T-helper 2 cell treated with Interferon-gamma antibody and Interleukin-4, amounts not matched to agents 5 μg/mL and 100 μg/mL, for 36 hours (primary cell): ENCODE data around the gene EIF4A2.
A peak's percentile ranks its signal among the peaks of the same experiment; 100 is the strongest.

Source experiments
- DNase-seq: peaks from one replicate; pipeline ENCODE4 v3.0.0; 2021; ENCODE audit warnings: low spot score
- H3K27ac Mint-ChIP-seq: one replicate; pipeline ENCODE4 v1.8.0; 2021; ENCODE audit warnings: mild to moderate bottlenecking, mixed read lengths
- H3K27me3 Mint-ChIP-seq: one replicate; pipeline ENCODE4 v1.8.0; 2021; ENCODE audit warnings: low read depth, mixed read lengths
- H3K36me3 Mint-ChIP-seq: one replicate; pipeline ENCODE4 v1.8.0; 2021; ENCODE audit warnings: low read depth, mixed read lengths
- H3K4me1 Mint-ChIP-seq: one replicate; pipeline ENCODE4 v1.8.0; 2021; ENCODE audit warnings: low read depth, mixed read lengths
- H3K4me3 Mint-ChIP-seq: one replicate; pipeline ENCODE4 v1.8.0; 2022; ENCODE audit warnings: mild to moderate bottlenecking, moderate library complexity, mixed read lengths
- H3K9me3 Mint-ChIP-seq: one replicate; pipeline ENCODE4 v1.8.0; 2021; ENCODE audit warnings: mixed read lengths

The EIF4A2 gene

DNA sequence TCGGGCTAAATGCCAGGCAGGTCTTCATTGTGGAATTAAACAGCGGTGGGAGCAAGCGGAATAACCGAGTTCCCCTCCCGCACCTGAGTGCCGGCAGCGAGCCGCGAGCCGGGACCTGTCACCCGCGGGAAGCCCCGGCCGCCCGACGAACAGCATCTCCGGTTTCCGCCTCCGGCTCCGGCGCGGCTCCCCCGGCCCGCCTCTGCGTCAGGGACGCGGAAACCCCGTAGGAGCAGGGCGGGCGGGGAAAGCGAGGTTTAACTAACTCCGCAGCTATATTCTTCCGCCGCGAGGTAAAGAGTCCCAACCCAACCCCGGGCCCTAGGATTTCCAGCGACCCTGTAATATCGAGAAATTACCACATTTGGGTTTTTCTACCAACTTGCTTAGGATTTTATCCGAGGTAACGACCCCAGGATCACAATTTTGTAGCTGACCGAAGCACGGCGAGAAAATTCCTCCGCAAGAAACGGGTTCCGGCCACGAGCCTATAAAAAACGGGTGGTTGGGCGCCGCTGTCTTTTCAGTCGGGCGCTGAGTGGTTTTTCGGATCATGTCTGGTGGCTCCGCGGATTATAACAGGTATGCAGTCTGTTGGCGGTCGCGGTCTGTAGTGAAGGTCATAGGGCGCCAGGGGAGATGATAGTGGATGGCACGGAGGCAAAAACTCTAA is at the start of gene EIF4A2:
Gene EIF4A2 (plus strand): TSS at position 520 of the 673 bp plus-strand sequence. CDS start 34 bp downstream, at position 554.
- peak within 1 kb of the TSS; percentile 99 for H3K27ac Mint-ChIP-seq
- H3K4me3 Mint-ChIP-seq: peak within 1 kb of the TSS; percentile 98
- H3K36me3 Mint-ChIP-seq: peaks cover 46% of the 10 kb centered on the region
- peak; percentile 91 for DNase-seq
- peaks cover 30% of the 10 kb centered on the region for H3K4me1 Mint-ChIP-seq
- no peaks in the 10 kb centered on the region for H3K27me3 Mint-ChIP-seq
- H3K9me3 Mint-ChIP-seq: no peaks in the 10 kb centered on the region

DNA sequence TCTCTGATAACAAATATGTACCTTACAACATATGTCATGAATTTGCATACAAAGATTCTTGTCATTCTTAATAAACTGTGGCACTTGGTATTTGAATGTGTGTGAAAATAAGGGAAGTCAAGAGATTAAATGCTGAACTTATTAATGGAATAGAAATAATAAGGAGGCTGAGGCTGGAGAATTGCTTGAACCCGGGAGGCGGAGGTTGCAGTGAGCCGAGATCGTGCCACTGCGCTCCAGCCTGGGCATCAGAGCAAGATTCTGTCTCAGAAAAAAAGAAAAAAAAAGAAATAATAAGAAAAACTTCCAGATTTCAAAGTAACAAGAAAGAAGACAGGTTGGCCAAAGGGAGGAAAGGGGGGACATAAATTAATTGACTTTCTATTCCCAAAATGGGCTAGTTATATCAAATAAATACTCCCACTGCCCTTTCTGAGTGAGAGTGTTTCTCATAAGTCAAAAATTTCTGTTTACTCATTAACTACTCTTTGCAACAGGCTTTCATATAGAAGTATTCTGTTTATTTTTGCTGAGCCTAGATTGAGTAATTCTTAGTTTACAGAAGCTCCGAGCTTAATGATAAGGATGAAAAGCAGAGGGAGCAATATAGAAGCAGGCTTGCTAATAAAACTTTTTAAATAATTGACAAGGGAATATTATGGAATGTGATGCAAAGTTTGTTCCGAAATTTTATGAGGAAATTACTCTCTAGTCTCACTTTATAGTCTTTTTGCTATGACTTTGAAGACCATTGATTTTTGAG is 40.6 kb upstream of the EIF4A2 start:
- Mint-ChIP-seq H3K4me3 (no peak overlapping the region), H3K36me3 (no peaks in the 10 kb centered on the region), H3K27ac (no peak overlapping the region), H3K4me1 (no peaks in the 10 kb centered on the region), H3K27me3 (no peaks in the 10 kb centered on the region), H3K9me3 (no peaks in the 10 kb centered on the region)
- no peak for DNase-seq

DNA sequence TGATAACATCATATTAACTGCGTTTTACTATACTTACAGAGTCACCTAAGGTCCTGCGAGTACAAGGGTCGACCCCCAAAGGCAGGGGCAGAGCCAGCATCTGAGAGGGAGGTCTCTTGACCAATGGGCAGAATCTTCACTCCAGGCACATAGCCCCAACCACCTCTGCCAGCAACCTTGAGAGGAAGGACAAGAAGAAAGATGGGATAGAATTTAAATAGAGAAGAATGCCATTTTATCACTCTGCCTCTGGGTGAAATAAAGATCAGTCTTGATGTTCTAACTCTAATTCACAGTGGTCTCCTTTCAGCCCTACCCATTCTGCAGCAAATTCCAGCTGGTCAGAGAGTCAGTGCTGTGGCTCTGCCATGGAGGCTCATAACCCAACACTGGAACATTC is 39.7 kb upstream of the EIF4A2 start:
- Mint-ChIP-seq H3K4me1 (peaks cover 1% of the 10 kb centered on the region), H3K27ac (no peak overlapping the region), H3K4me3 (no peak overlapping the region), H3K9me3 (no peaks in the 10 kb centered on the region), H3K27me3 (no peaks in the 10 kb centered on the region), H3K36me3 (no peaks in the 10 kb centered on the region)
- no peak for DNase-seq

DNA sequence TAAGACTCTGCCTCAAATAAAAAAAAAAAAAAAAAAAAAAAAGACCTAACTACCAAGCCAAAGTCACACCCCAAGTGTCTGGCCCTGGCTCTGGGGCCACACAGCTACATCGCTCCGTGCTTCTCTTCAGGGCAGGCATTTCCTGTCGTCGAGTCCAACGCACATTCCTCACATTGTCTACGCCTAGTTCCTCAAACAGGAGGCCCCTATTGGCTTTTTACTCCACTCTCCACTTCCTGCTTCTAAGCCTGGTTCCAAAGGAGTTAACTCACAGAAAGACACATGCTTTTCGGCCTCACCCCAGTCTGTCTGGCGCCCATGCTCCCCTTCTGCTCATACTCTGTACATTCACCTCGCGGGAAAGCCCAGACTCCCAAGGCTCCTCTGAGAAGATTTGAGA is 37.4 kb upstream of the EIF4A2 start:
- Mint-ChIP-seq H3K27ac (no peak overlapping the region), H3K4me1 (peaks cover 1% of the 10 kb centered on the region), H3K9me3 (no peaks in the 10 kb centered on the region), H3K4me3 (no peak overlapping the region), H3K27me3 (no peaks in the 10 kb centered on the region), H3K36me3 (no peaks in the 10 kb centered on the region)
- DNase-seq: no peak

DNA sequence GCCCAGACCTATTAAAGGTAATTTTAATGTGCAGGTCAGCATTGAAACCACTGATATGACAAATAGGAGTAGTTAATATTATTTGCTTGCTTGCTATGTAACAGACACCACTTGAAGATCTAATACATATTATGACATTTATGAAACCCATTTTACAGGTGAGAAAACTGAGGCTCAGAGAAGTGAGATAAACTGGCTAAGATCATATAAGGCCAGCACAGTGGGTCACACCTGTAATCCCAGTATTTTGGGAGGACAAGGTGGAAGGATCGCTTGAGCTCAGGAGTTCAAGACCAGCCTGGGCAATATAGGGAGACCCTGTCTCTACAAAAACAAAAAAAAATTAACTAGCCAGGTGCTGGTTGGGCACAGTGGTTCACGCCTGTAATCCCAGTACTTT is 33.1 kb upstream of the EIF4A2 start:
- Mint-ChIP-seq H3K4me1 (peaks cover 4% of the 10 kb centered on the region), H3K27ac (no peak overlapping the region), H3K9me3 (no peaks in the 10 kb centered on the region), H3K36me3 (no peaks in the 10 kb centered on the region), H3K27me3 (no peaks in the 10 kb centered on the region), H3K4me3 (no peak overlapping the region)
- no peak for DNase-seq

DNA sequence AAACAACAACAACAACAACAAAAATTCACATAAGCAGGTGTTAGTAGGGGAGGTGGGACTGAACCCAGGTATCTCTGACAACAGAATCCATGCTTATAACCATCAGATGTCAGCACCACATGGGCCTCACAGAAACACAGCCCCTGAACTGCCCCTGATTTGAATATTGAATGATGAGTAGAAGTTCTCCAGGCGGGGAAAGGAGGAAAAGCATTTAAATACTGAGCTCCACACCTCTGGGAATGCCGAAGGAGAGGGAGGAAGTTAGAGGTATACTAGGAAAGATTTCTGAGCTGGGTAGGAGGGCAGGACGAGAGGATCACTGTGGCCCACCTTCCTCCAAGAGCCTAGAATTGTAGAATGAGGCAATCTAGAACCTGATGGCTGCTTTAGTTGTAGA is 31.9 kb upstream of the EIF4A2 start:
- Mint-ChIP-seq H3K9me3 (no peaks in the 10 kb centered on the region), H3K4me1 (peaks cover 4% of the 10 kb centered on the region), H3K36me3 (no peaks in the 10 kb centered on the region), H3K27me3 (no peaks in the 10 kb centered on the region), H3K27ac (no peak overlapping the region), H3K4me3 (no peak overlapping the region)
- no peak for DNase-seq

DNA sequence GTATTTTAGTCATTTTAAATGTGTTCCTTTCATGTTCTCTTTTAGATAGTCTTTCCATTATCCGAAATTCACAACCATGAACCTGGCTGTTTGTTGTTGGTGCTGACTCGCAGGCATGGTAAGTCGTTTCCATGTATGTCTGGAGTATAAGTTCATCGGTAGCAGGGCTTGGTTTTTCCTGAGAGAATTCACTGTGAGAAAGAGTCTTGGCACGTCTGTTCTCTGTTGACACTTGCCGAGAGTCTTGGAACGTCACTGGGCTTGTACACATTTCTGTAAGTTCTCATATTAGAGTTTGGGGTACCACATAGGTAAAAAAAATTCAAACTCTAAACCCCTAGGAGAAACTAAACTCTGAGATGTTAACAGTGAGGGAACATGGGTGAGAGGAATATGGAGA is 29.4 kb upstream of the EIF4A2 start:
- no peak for DNase-seq
- no peak overlapping the region for H3K4me3 Mint-ChIP-seq
- H3K27ac Mint-ChIP-seq: no peak overlapping the region
- no peaks in the 10 kb centered on the region for H3K9me3 Mint-ChIP-seq
- no peaks in the 10 kb centered on the region for H3K27me3 Mint-ChIP-seq
- peaks cover 3% of the 10 kb centered on the region for H3K4me1 Mint-ChIP-seq
- no peaks in the 10 kb centered on the region for H3K36me3 Mint-ChIP-seq

DNA sequence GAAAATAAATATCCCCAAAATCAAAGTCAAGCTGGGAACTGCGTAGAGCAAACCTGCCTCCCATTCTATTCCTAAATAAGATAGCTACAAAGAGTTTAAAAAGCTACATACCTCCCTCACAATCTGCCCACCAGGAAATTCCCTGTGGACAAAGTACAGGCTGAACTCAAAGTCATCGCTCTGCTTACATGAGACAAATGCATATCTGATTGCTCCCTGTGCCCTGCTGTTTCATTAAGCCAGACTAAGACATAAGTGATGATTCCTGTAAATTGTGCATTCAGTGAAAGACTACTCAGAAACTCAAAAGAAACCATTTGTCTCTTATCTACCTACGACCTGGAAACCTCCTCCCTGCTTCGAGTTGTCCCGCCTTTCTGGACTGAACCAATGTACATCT is 28.5 kb upstream of the EIF4A2 start:
- Mint-ChIP-seq H3K9me3 (no peaks in the 10 kb centered on the region), H3K36me3 (no peaks in the 10 kb centered on the region), H3K4me1 (peaks cover 3% of the 10 kb centered on the region), H3K27me3 (no peaks in the 10 kb centered on the region), H3K4me3 (no peak overlapping the region), H3K27ac (no peak overlapping the region)
- DNase-seq: no peak

DNA sequence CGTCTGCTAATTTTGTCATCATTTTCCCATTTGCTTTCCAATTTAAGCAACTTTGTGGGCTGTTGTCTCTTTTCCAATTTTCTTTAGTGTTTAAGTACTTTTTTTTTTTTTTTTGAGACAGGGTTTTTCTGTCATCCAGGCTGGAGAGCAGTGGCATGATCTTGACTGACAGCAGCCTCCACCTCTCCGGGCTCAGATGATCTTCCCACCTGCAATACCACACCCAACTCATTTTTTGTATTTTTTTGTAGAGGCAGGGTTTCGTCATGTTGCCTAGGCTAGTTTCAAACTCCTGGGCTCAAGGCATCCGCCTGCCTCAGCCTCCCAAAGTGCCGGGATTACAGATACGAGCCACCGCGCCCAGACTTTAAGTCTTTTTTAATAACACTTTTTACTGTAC is 26.2 kb upstream of the EIF4A2 start:
- DNase-seq: no peak
- Mint-ChIP-seq H3K36me3 (no peaks in the 10 kb centered on the region), H3K27ac (no peak overlapping the region), H3K9me3 (no peaks in the 10 kb centered on the region), H3K27me3 (no peaks in the 10 kb centered on the region), H3K4me1 (peaks cover 3% of the 10 kb centered on the region), H3K4me3 (no peak overlapping the region)

DNA sequence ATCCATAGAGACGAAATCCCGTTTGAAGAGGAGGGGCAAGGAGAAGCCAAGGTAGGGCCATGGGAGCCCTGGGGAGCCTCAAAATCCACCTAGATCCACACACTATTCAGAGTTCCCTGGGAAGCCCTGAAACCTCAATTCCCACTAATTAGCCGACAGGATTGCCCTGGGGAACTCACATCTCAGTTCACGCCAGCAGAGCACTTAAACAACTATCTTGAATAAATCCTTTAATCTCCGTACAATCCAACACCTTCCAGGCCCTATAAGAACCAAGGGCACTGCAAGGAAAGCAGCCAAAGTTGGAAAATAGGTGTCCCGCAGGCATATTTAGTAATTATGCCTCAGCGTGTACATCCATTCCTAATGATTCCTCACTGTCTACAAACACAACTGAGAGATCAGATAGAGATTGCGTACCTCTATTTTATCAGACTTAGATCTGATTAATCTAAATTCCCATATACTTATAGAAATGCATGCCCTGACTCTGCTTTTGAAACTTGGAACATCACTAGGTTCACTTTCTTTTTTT is 25.6 kb upstream of the EIF4A2 start:
- no peak overlapping the region for H3K27ac Mint-ChIP-seq
- no peaks in the 10 kb centered on the region for H3K36me3 Mint-ChIP-seq
- no peak for DNase-seq
- H3K4me3 Mint-ChIP-seq: no peak overlapping the region
- H3K4me1 Mint-ChIP-seq: peaks cover 3% of the 10 kb centered on the region
- H3K27me3 Mint-ChIP-seq: no peaks in the 10 kb centered on the region
- no peaks in the 10 kb centered on the region for H3K9me3 Mint-ChIP-seq

DNA sequence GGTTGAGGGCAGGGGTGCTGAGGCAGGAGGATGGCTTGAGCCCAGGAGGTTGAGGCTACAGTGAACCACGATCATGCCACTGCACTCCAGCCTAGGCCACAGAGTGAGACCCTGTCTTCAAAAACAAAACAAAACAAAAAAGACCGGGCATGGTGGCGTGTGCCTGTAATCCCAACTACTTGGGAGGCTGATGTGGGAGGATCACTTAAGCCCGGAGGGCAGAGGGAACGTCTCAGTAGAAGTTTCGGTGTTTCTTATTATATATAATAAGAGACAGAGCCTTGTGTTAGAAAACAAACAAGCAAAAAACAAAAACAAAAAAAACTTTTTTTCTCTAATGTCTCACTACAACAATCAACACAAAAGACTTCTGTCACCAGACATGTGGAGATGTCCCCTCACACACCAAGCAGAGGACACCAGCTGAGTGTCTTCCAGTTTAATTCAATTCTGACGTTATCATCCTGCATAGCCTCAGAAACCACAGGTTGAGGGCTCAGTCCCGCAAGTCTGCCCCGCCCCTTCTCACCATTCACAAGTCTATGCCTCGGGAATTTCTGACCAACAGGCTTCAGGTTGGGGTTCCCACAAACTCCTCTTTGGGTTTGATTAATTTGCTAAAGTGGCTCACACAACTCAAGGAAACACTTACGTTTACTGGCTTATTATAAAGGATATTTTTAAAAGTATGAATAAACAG is 24.0 kb upstream of the EIF4A2 start:
- H3K36me3 Mint-ChIP-seq: no peaks in the 10 kb centered on the region
- no peak overlapping the region for H3K27ac Mint-ChIP-seq
- H3K27me3 Mint-ChIP-seq: no peaks in the 10 kb centered on the region
- no peak for DNase-seq
- no peaks in the 10 kb centered on the region for H3K4me1 Mint-ChIP-seq
- H3K4me3 Mint-ChIP-seq: no peak overlapping the region
- no peaks in the 10 kb centered on the region for H3K9me3 Mint-ChIP-seq

DNA sequence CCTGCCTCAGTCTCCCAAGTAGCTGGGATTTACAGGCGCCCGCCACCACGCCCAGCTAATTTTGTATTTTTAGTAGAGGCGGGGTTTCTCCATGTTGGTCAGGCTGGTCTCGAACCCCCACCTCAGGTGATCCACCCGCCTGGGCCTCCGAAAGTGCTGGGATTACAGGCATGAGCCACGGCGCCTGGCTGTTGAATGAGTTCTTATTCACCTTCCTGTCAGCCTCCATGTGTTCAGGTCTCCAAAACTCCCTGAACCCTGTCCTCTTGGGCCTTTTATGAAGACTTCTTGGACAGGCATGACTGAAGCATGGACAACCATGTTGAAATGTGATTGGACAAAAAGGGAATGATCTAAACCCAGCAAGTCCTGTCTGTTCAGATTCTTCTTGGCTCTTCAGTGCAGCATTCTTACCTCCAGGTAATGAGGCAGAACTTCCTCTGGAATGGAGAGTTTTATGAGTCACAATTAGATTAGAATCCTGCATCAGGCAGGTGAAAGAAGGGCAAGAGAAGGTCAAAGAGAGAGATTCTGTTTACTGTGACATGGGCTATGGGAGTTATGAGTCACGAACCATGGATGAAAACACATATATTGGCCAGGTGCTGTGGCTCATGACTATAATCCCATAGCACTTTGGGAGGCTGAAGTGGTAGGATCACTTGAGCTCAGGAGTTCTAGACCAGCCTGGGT is 23.1 kb upstream of the EIF4A2 start:
- H3K27ac Mint-ChIP-seq: no peak overlapping the region
- no peaks in the 10 kb centered on the region for H3K27me3 Mint-ChIP-seq
- no peaks in the 10 kb centered on the region for H3K9me3 Mint-ChIP-seq
- no peak for DNase-seq
- no peaks in the 10 kb centered on the region for H3K36me3 Mint-ChIP-seq
- H3K4me3 Mint-ChIP-seq: no peak overlapping the region
- no peaks in the 10 kb centered on the region for H3K4me1 Mint-ChIP-seq

DNA sequence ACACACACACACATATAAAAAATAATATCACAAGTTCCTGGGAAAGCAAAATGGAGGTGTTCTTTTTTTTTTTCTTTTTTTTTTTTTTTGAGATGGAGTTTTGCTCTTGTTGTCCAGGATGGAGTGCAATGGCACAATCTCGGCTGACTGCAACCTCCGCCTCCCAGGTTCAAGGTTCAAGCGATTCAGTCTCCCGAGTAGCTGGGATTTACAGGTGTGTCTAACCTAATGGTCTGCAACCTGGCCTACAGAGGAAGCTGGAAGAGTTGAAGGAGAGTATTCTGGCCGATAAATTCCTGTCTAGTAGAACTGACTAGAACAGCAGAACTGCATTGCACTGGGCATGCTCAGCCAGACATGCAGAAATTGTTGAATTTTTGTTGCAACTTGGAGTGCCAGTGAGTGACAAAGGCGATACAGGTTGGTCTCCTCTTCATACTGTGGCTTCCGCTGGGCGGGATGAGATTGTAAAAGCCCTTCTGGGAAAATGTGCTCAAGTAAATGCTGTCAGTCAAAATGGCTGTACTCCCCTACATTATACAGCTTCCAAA is 22.4 kb upstream of the EIF4A2 start:
- DNase-seq: no peak
- Mint-ChIP-seq H3K27ac (no peak overlapping the region), H3K4me1 (no peaks in the 10 kb centered on the region), H3K27me3 (no peaks in the 10 kb centered on the region), H3K36me3 (no peaks in the 10 kb centered on the region), H3K4me3 (no peak overlapping the region), H3K9me3 (no peaks in the 10 kb centered on the region)
